Kidney (tissue), 14 donors: ENCODE results near the gene TNIP2. TPM values are rescaled to one million over a fixed set of nuclear protein-coding genes. Genes with fewer than 3 reads are reported as not detected.
"Not testable (repeated sequence)": the region's sequence is repeated elsewhere in the genome, so short reads cannot be mapped to it uniquely, and the experiment has no call there.

ENCODE experiments used
- DNase-seq, 5 donors: peaks; one replicate each; pipeline ENCODE4 v3.0.0-alpha.2; 2013 to 2020
- FAIRE-seq: peaks from 2 replicates; lab custom pipeline; 2012; peaks lifted over from hg19 to GRCh38; lab: Jason Lieb, UNC
- H3K27ac ChIP-seq, 2 donors: one replicate each; pipeline ENCODE4 v1.7.0; 2013; ENCODE audit warnings: low read depth in 2 of 2, low read length in 2 of 2, inconsistent platforms in 1 of 2
- H3K27me3 ChIP-seq: one replicate; pipeline ENCODE4 v1.7.1; 2013; ENCODE audit warnings: low read length, inconsistent platforms; ENCODE audit not compliant: control insufficient read depth, insufficient read depth
- H3K36me3 ChIP-seq, 3 donors: one replicate each; pipeline versions ENCODE4 v1.7.0 to v1.7.1; 2013; ENCODE audit warnings: low read length in 3 of 3, control low read depth in 1 of 3, inconsistent platforms in 1 of 3; ENCODE audit not compliant: insufficient read depth in 3 of 3, control insufficient read depth in 2 of 3
- H3K4me1 ChIP-seq, 3 donors: one replicate each; pipeline versions ENCODE4 v1.7.0 to v1.7.1; 2013; ENCODE audit warnings: low read length in 3 of 3, inconsistent platforms in 1 of 3, low read depth in 1 of 3; ENCODE audit not compliant: control insufficient read depth in 2 of 3, insufficient read depth in 2 of 3
- H3K4me3 ChIP-seq, 3 donors: one replicate each; pipeline versions ENCODE4 v1.7.0 to v1.8.1; 2013; ENCODE audit warnings: low read length in 3 of 3, control low read depth in 1 of 3, inconsistent platforms in 1 of 3
- H3K9ac ChIP-seq, 3 donors: one replicate each; pipeline versions ENCODE4 v1.7.0 to v1.7.1; 2013; ENCODE audit warnings: low read length in 3 of 3, control low read depth in 1 of 3, inconsistent platforms in 1 of 3
- H3K9me3 ChIP-seq, 3 donors: one replicate each; pipeline versions ENCODE4 v1.7.0 to v1.7.1; 2013; ENCODE audit warnings: low read length in 3 of 3, control low read depth in 1 of 3, inconsistent platforms in 1 of 3; ENCODE audit not compliant: control insufficient read depth in 2 of 3, insufficient read depth in 1 of 3
- CTCF ChIP-seq: IDR thresholded peaks from 3 replicates; pipeline ENCODE4 v1.5.1; 2012; ENCODE audit warnings: mild to moderate bottlenecking, moderate library complexity, borderline replicate concordance; ENCODE audit not compliant: insufficient read depth; ENCODE audit errors: extremely low read depth
- intact Hi-C: fragments of 100-400 bp; cut with DNase I; formaldehyde crosslinking; loops from one replicate; pipeline ENCODE4 v1.11.1; 2022
- polyA plus RNA-seq: library from polyadenylated mRNA; stranded (reverse); fragments of 350-450 nt; fragmentation: Illumina TruSeq; extraction: RNeasy Lipid Tissue Mini Kit (QIAGEN cat#74804); gene quantifications from one replicate; pipeline ENCODE4 v1.2.3, GENCODE V29; 2014; ENCODE audit warnings: low read depth, low replicate concordance; ENCODE audit not compliant: insufficient read depth
- total RNA-seq: library from RNA; stranded (reverse); fragmentation: NEBNext Ultra II Directional; extraction: Animal tissue kit (Norgen Biotek cat#: 25700); gene quantifications from one replicate; pipeline ENCODE4 v1.2.1, GENCODE V29; 2021
- donor health status: control.
- donor health status: control.
- donor health status: control.
- donor health status: control.
- donor health status: control.
- donor health status: DM: yes; HTN: yes; CAD: no.
- donor health status: Normal renal cell carcinoma (clear cell type).

The TNIP2 gene
- total and polyA plus RNA-seq, 2 donors from 2014 or later: 43.1 to 44.4 TPM

- intact Hi-C loops: no loop called here
Observed at GRCh38 chr4:2742823-2743517, 13.2 kb downstream of the TNIP2 start.

GRCh38 chr4:2742081-2742822, 13.9 kb downstream of the TNIP2 start:
- Histone ChIP-seq H3K9ac (no peak overlapping the region), H3K36me3 (peaks cover 0 to 41% (median 24%) of the 10 kb centered on the region in 3 donors), H3K4me1 (peaks cover 0 to 9% (median 0%) of the 10 kb centered on the region in 3 donors), H3K9me3 (no peaks in the 10 kb centered on the region), H3K4me3 (no peak overlapping the region), H3K27me3 (no peaks in the 10 kb centered on the region), H3K27ac (no peak overlapping the region)
- FAIRE-seq (no peak), DNase-seq (peak in 1 of 5 donors; percentile 48)
- no peak for TF ChIP-seq CTCF
- intact Hi-C loops: no loop called here

More at GRCh38 chr4:2742823-2743517, 13.2 kb downstream of the TNIP2 start:
- Histone ChIP-seq H3K9me3 (no peaks in the 10 kb centered on the region), H3K4me3 (no peak overlapping the region), H3K4me1 (peaks cover 0 to 9% (median 0%) of the 10 kb centered on the region in 3 donors), H3K9ac (no peak overlapping the region), H3K36me3 (peaks cover 0 to 47% (median 24%) of the 10 kb centered on the region in 3 donors), H3K27ac (no peak overlapping the region), H3K27me3 (no peaks in the 10 kb centered on the region)
- FAIRE-seq (no peak), DNase-seq (peak in 1 of 5 donors; percentile 26)
- TF ChIP-seq CTCF: no peak

DNA sequence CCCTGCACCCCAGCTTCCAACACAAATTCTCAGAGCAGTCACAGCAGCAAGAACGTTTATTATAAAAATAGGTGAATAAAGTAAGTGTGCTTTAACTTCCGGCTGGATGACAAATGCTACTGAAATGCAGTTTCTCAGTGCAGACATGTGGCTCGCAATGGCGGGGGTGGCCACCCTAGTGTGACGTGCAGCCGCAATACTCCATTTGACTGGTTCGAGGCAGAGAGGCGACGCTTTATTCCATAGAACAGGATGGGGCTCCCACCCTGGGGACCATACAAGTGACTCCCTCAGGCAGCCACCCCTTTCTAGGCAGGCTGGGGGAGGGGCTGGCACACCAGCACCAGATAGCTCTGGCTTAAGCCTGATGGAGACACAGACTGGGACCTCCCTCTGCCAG, 14.5 kb downstream of the TNIP2 start:
- Histone ChIP-seq H3K4me3 (no peak overlapping the region), H3K9me3 (peaks cover 0 to 3% (median 1%) of the 10 kb centered on the region in 3 donors), H3K27ac (no peak overlapping the region), H3K36me3 (peaks cover 0 to 35% (median 18%) of the 10 kb centered on the region in 3 donors), H3K9ac (no peak overlapping the region), H3K4me1 (peaks cover 0 to 5% (median 0%) of the 10 kb centered on the region in 3 donors), H3K27me3 (no peaks in the 10 kb centered on the region)
- intact Hi-C loops: no loop called here
- DNase-seq (peak in 1 of 5 donors; percentile 52), FAIRE-seq (no peak)
- no peak for TF ChIP-seq CTCF

DNA sequence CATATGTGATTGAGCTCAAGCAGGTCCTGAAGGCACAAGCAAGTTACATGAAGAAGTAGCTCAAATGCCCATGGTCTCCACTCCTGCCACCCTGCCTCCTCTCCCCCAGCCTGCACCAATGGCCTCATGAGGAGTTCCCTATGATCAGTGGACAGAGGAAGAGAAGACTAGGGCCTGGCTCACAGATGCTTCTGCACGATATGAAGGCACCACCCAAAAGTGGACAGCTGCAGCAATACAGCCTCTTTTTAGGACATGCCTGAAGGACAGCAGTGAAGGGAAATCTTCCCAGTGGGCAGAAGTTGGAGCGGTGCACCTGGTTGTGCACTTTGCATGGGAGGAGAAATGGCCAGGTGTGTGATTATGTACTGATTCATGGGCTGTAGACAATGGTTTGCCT, 17.8 kb downstream of the TNIP2 start:
- not testable (repeated sequence) for FAIRE-seq

More for the DNA sequence above, 17.8 kb downstream of the TNIP2 start:
- H3K27ac ChIP-seq, H3K27me3 ChIP-seq, intact Hi-C loops, H3K4me3 ChIP-seq, H3K4me1 ChIP-seq, H3K9ac ChIP-seq: not testable (repeated sequence)
- Histone ChIP-seq H3K9me3 (peaks cover 0 to 12% (median 5%) of the 10 kb centered on the region in 3 donors), H3K36me3 (peaks cover 0 to 14% (median 2%) of the 10 kb centered on the region in 3 donors)
- DNase-seq: peak in 1 of 5 donors; percentile 15
